ENCODE data around the gene PDGFRB. TPM values are rescaled to one million over a fixed set of nuclear protein-coding genes. Genes with fewer than 3 reads are reported as not detected.

PDGFRB gene
- total RNA-seq, 1 experiment from 2014 or later = 3.2 TPM

- Histone ChIP-seq H3K4me3 (ENCODE audit: insufficient read depth, low read depth, low read length) (no peak overlapping the region), H3K27me3 (ENCODE audit: control insufficient read depth, insufficient read depth, low read length) (peaks cover 2% of the 10 kb centered on the region), H3K36me3 (replicated peaks; ENCODE audit: control insufficient read depth, insufficient read depth, low read length) (no peaks in the 10 kb centered on the region)
- DNase-seq = no peak
These were observed 14.8 kb downstream of the PDGFRB start for GRCh38 chr5:150140830-150141229.

GRCh38 chr5:150139334-150139733 is 16.3 kb downstream of the PDGFRB start:
- H3K27me3 ChIP-seq (ENCODE audit: control insufficient read depth, insufficient read depth, low read length) = peaks cover 6% of the 10 kb centered on the region
- no peak for DNase-seq
- no peak overlapping the region for H3K4me3 ChIP-seq (ENCODE audit: insufficient read depth, low read depth, low read length)
- H3K36me3 ChIP-seq (replicated peaks; ENCODE audit: control insufficient read depth, insufficient read depth, low read length) = no peaks in the 10 kb centered on the region

GRCh38 chr5:150138551-150139265 is 16.9 kb downstream of the PDGFRB start:
- H3K36me3 ChIP-seq (replicated peaks; ENCODE audit: control insufficient read depth, insufficient read depth, low read length) = no peaks in the 10 kb centered on the region
- DNase-seq = peak; percentile 84
- no peak overlapping the region for H3K4me3 ChIP-seq (ENCODE audit: insufficient read depth, low read depth, low read length)
- H3K27me3 ChIP-seq (ENCODE audit: control insufficient read depth, insufficient read depth, low read length) = peaks cover 6% of the 10 kb centered on the region

GRCh38 chr5:150137997-150138396 is 17.6 kb downstream of the PDGFRB start:
- DNase-seq = no peak
- H3K27me3 ChIP-seq (ENCODE audit: control insufficient read depth, insufficient read depth, low read length) = peaks cover 10% of the 10 kb centered on the region
- H3K36me3 ChIP-seq (replicated peaks; ENCODE audit: control insufficient read depth, insufficient read depth, low read length) = no peaks in the 10 kb centered on the region; the same call in 1 of the 2 replicates
- no peak overlapping the region for H3K4me3 ChIP-seq (ENCODE audit: insufficient read depth, low read depth, low read length)

GRCh38 chr5:150137168-150137957 is 18.3 kb downstream of the PDGFRB start:
- Histone ChIP-seq H3K27me3 (ENCODE audit: control insufficient read depth, insufficient read depth, low read length) (peaks cover 14% of the 10 kb centered on the region), H3K36me3 (replicated peaks; ENCODE audit: control insufficient read depth, insufficient read depth, low read length) (no peaks in the 10 kb centered on the region; the same call in 1 of the 2 replicates), H3K4me3 (ENCODE audit: insufficient read depth, low read depth, low read length) (no peak overlapping the region)
- DNase-seq = peak; percentile 75

GRCh38 chr5:150136305-150137167 is 19.1 kb downstream of the PDGFRB start:
- DNase-seq = no peak
- H3K36me3 ChIP-seq (replicated peaks; ENCODE audit: control insufficient read depth, insufficient read depth, low read length) = no peaks in the 10 kb centered on the region; the same call in 1 of the 2 replicates

GRCh38 chr5:150135557-150136304 is 19.9 kb downstream of the PDGFRB start:
- Histone ChIP-seq H3K36me3 (replicated peaks; ENCODE audit: control insufficient read depth, insufficient read depth, low read length) (no peaks in the 10 kb centered on the region; the same call in 1 of the 2 replicates), H3K4me3 (ENCODE audit: insufficient read depth, low read depth, low read length) (no peak overlapping the region), H3K27me3 (ENCODE audit: control insufficient read depth, insufficient read depth, low read length) (peaks cover 20% of the 10 kb centered on the region)
- no peak for DNase-seq

More at GRCh38 chr5:150136305-150137167, 19.1 kb downstream of the PDGFRB start:
- H3K27me3 ChIP-seq (ENCODE audit: control insufficient read depth, insufficient read depth, low read length) = peaks cover 19% of the 10 kb centered on the region
- H3K4me3 ChIP-seq (ENCODE audit: insufficient read depth, low read depth, low read length) = no peak overlapping the region

- no peak overlapping the region for H3K4me3 ChIP-seq (ENCODE audit: insufficient read depth, low read depth, low read length)
- no peak for DNase-seq
- no peaks in the 10 kb centered on the region; the same call in 1 of the 2 replicates for H3K36me3 ChIP-seq (replicated peaks; ENCODE audit: control insufficient read depth, insufficient read depth, low read length)
- peaks cover 22% of the 10 kb centered on the region for H3K27me3 ChIP-seq (ENCODE audit: control insufficient read depth, insufficient read depth, low read length)
These were observed 21.5 kb downstream of the PDGFRB start for GRCh38 chr5:150134198-150134588.

GRCh38 chr5:150133581-150134197 is 22.0 kb downstream of the PDGFRB start:
- no peak for DNase-seq
- Histone ChIP-seq H3K4me3 (ENCODE audit: insufficient read depth, low read depth, low read length) (no peak overlapping the region), H3K36me3 (replicated peaks; ENCODE audit: control insufficient read depth, insufficient read depth, low read length) (no peaks in the 10 kb centered on the region; the same call in 1 of the 2 replicates), H3K27me3 (ENCODE audit: control insufficient read depth, insufficient read depth, low read length) (peaks cover 22% of the 10 kb centered on the region)

GRCh38 chr5:150132740-150133139 is 22.9 kb downstream of the PDGFRB start:
- Histone ChIP-seq H3K27me3 (ENCODE audit: control insufficient read depth, insufficient read depth, low read length) (peaks cover 22% of the 10 kb centered on the region), H3K36me3 (replicated peaks; ENCODE audit: control insufficient read depth, insufficient read depth, low read length) (no peaks in the 10 kb centered on the region; the same call in 1 of the 2 replicates), H3K4me3 (ENCODE audit: insufficient read depth, low read depth, low read length) (no peak overlapping the region)
- peak; percentile 52 for DNase-seq

- no peaks in the 10 kb centered on the region; the same call in 1 of the 2 replicates for H3K36me3 ChIP-seq (replicated peaks; ENCODE audit: control insufficient read depth, insufficient read depth, low read length)
- DNase-seq = no peak
- H3K27me3 ChIP-seq (ENCODE audit: control insufficient read depth, insufficient read depth, low read length) = peaks cover 22% of the 10 kb centered on the region
- H3K4me3 ChIP-seq (ENCODE audit: insufficient read depth, low read depth, low read length) = no peak overlapping the region
These were observed 23.5 kb downstream of the PDGFRB start for GRCh38 chr5:150131978-150132694.

GRCh38 chr5:150131461-150131860 is 24.2 kb downstream of the PDGFRB start:
- Histone ChIP-seq H3K36me3 (replicated peaks; ENCODE audit: control insufficient read depth, insufficient read depth, low read length) (no peaks in the 10 kb centered on the region; the same call in 1 of the 2 replicates), H3K4me3 (ENCODE audit: insufficient read depth, low read depth, low read length) (no peak overlapping the region), H3K27me3 (ENCODE audit: control insufficient read depth, insufficient read depth, low read length) (peaks cover 20% of the 10 kb centered on the region)
- no peak for DNase-seq

- Histone ChIP-seq H3K4me3 (ENCODE audit: insufficient read depth, low read depth, low read length) (no peak overlapping the region), H3K27me3 (ENCODE audit: control insufficient read depth, insufficient read depth, low read length) (peaks cover 19% of the 10 kb centered on the region), H3K36me3 (replicated peaks; ENCODE audit: control insufficient read depth, insufficient read depth, low read length) (no peaks in the 10 kb centered on the region; the same call in 1 of the 2 replicates)
- peak; percentile 86 for DNase-seq
These were observed 25.1 kb downstream of the PDGFRB start for GRCh38 chr5:150130493-150130922.

Measured in H7 (cell line).